Activated CD8-positive, alpha-beta T cell treated with anti-CD3 and anti-CD28 coated beads for 36 hours (primary cell): ENCODE measurements around the gene ZNF562. TPM values are rescaled to one million over a fixed set of nuclear protein-coding genes. Genes with fewer than 3 reads are reported as not detected.

Experiments used
- ATAC-seq: fragments of 200-7000 bp; cut with Tn5 transposase; one replicate; pipeline ENCODE4 v1.10.0; 2021; ENCODE audit warnings: mild to moderate bottlenecking, moderate library complexity
- CTCF ChIA-PET: fragments of 350-600 bp; sonication (Branson Sonifier 250); formaldehyde crosslinking; loops from one replicate; lab custom pipeline; 2021; ENCODE audit warnings: antibody characterized with exemption; lab: Charles Lee
- POLR2A ChIA-PET: fragments of 350-600 bp; sonication (Branson Sonifier 250); formaldehyde crosslinking; loops from one replicate; lab custom pipeline; 2021; ENCODE audit warnings: antibody characterized with exemption; lab: Charles Lee
- DNase-seq: peaks from one replicate; pipeline ENCODE4 v3.0.0-alpha.2; 2020
- H3K27ac Mint-ChIP-seq: one replicate; pipeline ENCODE4 v1.8.0; 2021; ENCODE audit warnings: mild to moderate bottlenecking, mixed read lengths
- H3K27me3 Mint-ChIP-seq: one replicate; pipeline ENCODE4 v1.8.0; 2021; ENCODE audit warnings: mixed read lengths
- H3K36me3 Mint-ChIP-seq: one replicate; pipeline ENCODE4 v1.8.0; 2021; ENCODE audit warnings: low read depth, mixed read lengths
- H3K4me1 Mint-ChIP-seq: one replicate; pipeline ENCODE4 v1.8.0; 2021; ENCODE audit warnings: low read depth, mixed read lengths
- H3K4me3 Mint-ChIP-seq: one replicate; pipeline ENCODE4 v1.8.0; 2021; ENCODE audit warnings: mild to moderate bottlenecking, moderate library complexity, mixed read lengths
- H3K9me3 Mint-ChIP-seq: one replicate; pipeline ENCODE4 v1.8.0; 2021; ENCODE audit warnings: mixed read lengths
- intact Hi-C: fragments of 100-400 bp; cut with micrococcal nuclease; formaldehyde crosslinking; loops from one replicate; pipeline ENCODE4 v1.10.0; 2022
- total RNA-seq, 2 experiments: library from RNA; stranded (reverse); gene quantifications; one replicate each; pipeline ENCODE4 v1.2.3, GENCODE V29; 2021
- TF ChIP-seq, protein P1 (sequence below): fragments of 200-600 bp; IDR thresholded peaks from one replicate; pipeline ENCODE4 v1.8.0; 2022; ENCODE audit warnings: antibody characterized with exemption, mild to moderate bottlenecking

The ZNF562 gene
- total RNA-seq, 2 experiments from 2014 or later, result 34.0 to 38.6 TPM

DNA sequence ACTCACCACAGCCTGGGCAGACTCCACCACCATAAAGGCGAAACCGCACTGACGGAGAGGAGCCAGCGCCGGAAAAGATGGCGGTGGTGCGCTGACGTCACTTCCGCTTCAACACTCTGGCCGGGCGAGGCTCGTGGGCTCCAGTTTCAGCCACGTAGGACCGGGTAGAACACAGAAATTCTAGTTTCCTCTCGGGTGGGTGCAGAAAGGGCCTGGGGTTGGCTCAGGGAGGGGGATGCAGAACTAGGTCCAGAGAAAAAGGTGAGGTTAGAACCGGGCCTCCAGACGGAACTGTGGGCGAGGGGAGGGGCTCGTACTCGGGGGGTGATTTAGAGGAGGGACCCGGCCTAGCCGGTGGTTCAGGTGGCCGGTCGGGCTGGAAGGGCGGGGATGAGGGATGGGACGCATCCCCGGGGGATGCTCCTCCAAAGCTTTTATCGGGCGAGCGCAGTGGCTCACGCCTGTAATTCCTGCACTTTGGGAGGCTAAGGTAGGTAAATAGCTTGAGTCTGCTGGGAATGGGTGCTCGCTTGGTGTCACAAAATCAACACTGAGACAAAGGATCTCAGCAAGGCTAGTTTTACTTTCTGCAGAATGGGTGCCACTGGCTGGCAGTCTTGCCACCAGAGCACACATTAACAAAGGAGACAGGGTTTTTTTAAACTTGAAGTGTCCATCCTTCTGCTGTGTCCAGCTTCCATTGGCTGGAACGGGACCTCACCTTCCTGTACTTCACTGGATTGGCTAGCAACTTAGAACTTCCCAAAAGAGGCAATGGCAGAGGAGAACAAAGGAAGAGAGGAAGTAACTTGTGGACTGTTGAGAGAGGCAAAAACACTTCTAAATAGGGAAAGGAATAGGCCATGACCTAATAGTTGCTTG, 53.5 kb downstream of the ZNF562 start, which contains the start of gene ZNF561:
Gene ZNF561, minus strand, starts transcription at position 77 of the 882 bp plus-strand sequence. CDS start 1,776 bp downstream, outside the sequence.
- Mint-ChIP-seq H3K36me3 (peaks cover 33% of the 10 kb centered on the region), H3K4me3 (peak within 1 kb of the TSS; percentile 98)
- CTCF ChIA-PET, result interaction anchor here (0.7 to 2.0 kb wide), 3 partner anchors 172 to 216 kb away, joined by 3 to 9 read pairs (median 4); no protein-coding TSS in a partner anchor

DNA sequence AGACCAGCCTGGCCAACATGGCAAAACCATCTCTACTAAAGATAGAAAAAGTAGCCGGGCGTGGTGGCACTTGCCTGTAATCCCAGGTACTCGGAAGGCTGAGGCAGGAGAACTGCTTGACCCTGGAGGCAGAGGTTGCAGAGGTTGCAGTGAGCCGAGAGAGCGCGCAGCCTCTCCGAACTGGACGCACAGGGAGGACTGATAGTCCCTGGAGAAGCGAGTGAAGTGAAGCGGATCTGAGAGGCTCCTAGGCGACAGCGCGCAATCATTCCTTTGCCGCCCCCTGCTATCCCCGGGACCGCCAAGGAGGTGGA, 54.1 kb downstream of the ZNF562 start:
- no peaks in the 10 kb centered on the region for H3K27me3 Mint-ChIP-seq
- H3K4me1 Mint-ChIP-seq, result peaks cover 16% of the 10 kb centered on the region
- peak overlapping the region; percentile 99 for H3K27ac Mint-ChIP-seq
- peak overlapping the region; percentile 98 for H3K4me3 Mint-ChIP-seq
- POLR2A ChIA-PET, result interaction anchor here (1.2 kb wide), 1 partner anchor 24 kb away, joined by 3 read pairs; no protein-coding TSS in a partner anchor
- CTCF ChIA-PET, result no interaction called here
- intact Hi-C loops, result no loop called here
- TF ChIP-seq, protein P1, sequence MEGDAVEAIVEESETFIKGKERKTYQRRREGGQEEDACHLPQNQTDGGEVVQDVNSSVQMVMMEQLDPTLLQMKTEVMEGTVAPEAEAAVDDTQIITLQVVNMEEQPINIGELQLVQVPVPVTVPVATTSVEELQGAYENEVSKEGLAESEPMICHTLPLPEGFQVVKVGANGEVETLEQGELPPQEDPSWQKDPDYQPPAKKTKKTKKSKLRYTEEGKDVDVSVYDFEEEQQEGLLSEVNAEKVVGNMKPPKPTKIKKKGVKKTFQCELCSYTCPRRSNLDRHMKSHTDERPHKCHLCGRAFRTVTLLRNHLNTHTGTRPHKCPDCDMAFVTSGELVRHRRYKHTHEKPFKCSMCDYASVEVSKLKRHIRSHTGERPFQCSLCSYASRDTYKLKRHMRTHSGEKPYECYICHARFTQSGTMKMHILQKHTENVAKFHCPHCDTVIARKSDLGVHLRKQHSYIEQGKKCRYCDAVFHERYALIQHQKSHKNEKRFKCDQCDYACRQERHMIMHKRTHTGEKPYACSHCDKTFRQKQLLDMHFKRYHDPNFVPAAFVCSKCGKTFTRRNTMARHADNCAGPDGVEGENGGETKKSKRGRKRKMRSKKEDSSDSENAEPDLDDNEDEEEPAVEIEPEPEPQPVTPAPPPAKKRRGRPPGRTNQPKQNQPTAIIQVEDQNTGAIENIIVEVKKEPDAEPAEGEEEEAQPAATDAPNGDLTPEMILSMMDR, result no peak
- ATAC-seq (no peak), DNase-seq (no peak)
- peaks cover 37% of the 10 kb centered on the region for H3K36me3 Mint-ChIP-seq
- H3K9me3 Mint-ChIP-seq, result peaks cover 4% of the 10 kb centered on the region

More for the DNA sequence above, 53.5 kb downstream of the ZNF562 start, which contains the start of gene ZNF561:
- peaks cover 4% of the 10 kb centered on the region for H3K9me3 Mint-ChIP-seq
- no peaks in the 10 kb centered on the region for H3K27me3 Mint-ChIP-seq
- peaks cover 18% of the 10 kb centered on the region for H3K4me1 Mint-ChIP-seq
- TF ChIP-seq, protein P1, result no peak
- POLR2A ChIA-PET, result interaction anchor here (0.6 to 1.4 kb wide), 7 partner anchors 10 to 564 kb away, joined by 3 to 5 read pairs (median 3); no protein-coding TSS in a partner anchor
- intact Hi-C loops, result no loop called here
- ATAC-seq, result peak; percentile 86
- DNase-seq, result peak; percentile 92
- peak within 1 kb of the TSS; percentile 99 for H3K27ac Mint-ChIP-seq

- H3K4me3 Mint-ChIP-seq, result no peak overlapping the region
- H3K36me3 Mint-ChIP-seq, result peaks cover 74% of the 10 kb centered on the region
- intact Hi-C loops, result no loop called here
- no peaks in the 10 kb centered on the region for H3K27me3 Mint-ChIP-seq
- TF ChIP-seq, protein P1, result no peak
- ChIA-PET CTCF (interaction anchor here (1.3 kb wide), 1 partner anchor 180 kb away, joined by 3 read pairs; no protein-coding TSS in a partner anchor), POLR2A (interaction anchor here (1.1 kb wide), 1 partner anchor 31 kb away, joined by 3 read pairs; the partner anchor contains the start of gene ZNF121)
- DNase-seq, result no peak
- no peak overlapping the region for H3K27ac Mint-ChIP-seq
- H3K4me1 Mint-ChIP-seq, result peaks cover 3% of the 10 kb centered on the region
- peaks cover 13% of the 10 kb centered on the region for H3K9me3 Mint-ChIP-seq
- no peak for ATAC-seq
Observed at GRCh38 chr19:9615844-9616243, 59.1 kb downstream of the ZNF562 start.

- TF ChIP-seq, protein P1, result no peak
Observed at GRCh38 chr19:9610484-9611113, 64.3 kb downstream of the ZNF562 start.

More at GRCh38 chr19:9610484-9611113, 64.3 kb downstream of the ZNF562 start:
- intact Hi-C loops, result no loop called here
- no peak for DNase-seq
- Mint-ChIP-seq H3K9me3 (peaks cover 41% of the 10 kb centered on the region), H3K4me3 (no peak overlapping the region), H3K36me3 (peaks cover 85% of the 10 kb centered on the region), H3K27ac (no peak overlapping the region), H3K27me3 (no peaks in the 10 kb centered on the region), H3K4me1 (no peaks in the 10 kb centered on the region)
- ChIA-PET CTCF (no interaction called here), POLR2A (no interaction called here)
- ATAC-seq, result no peak
